WERI-Rb-1 (cell line): ENCODE data around the gene PKIB.

Source experiments
- DNase-seq: peaks from one replicate; pipeline ENCODE4 v3.0.0-alpha.2; 2020
- H3K27ac ChIP-seq: fragments of 250-450 bp; sonication (Bioruptor Pico); 2 replicates; pipeline ENCODE4 v1.5.1; 2020; ENCODE audit warnings: mild to moderate bottlenecking, moderate library complexity
- H3K27me3 ChIP-seq: fragments of 250-450 bp; sonication (Bioruptor Pico); 2 replicates; pipeline ENCODE4 v1.5.1; 2021; ENCODE audit warnings: mild to moderate bottlenecking, low read depth, moderate library complexity; ENCODE audit not compliant: insufficient read depth, severe bottlenecking
- H3K36me3 ChIP-seq: fragments of 250-450 bp; sonication (Bioruptor Pico); 2 replicates; pipeline ENCODE4 v1.5.1; 2020; ENCODE audit warnings: mild to moderate bottlenecking, moderate library complexity
- H3K4me3 ChIP-seq: 2 replicates; pipeline ENCODE4 v1.5.1; 2011; ENCODE audit warnings: low read depth, mild to moderate bottlenecking, control low read depth, low read length
- H3K9me3 ChIP-seq: fragments of 250-450 bp; sonication (Bioruptor Pico); 2 replicates; pipeline ENCODE4 v1.5.1; 2021; ENCODE audit warnings: mild to moderate bottlenecking, moderate library complexity; ENCODE audit not compliant: severe bottlenecking
- TF ChIP-seq, protein P1 (sequence below): IDR thresholded peaks from 2 replicates; pipeline ENCODE4 v1.5.1; 2011; ENCODE audit warnings: low read depth, mild to moderate bottlenecking, control low read depth, inconsistent platforms, low read length

PKIB gene

DNA sequence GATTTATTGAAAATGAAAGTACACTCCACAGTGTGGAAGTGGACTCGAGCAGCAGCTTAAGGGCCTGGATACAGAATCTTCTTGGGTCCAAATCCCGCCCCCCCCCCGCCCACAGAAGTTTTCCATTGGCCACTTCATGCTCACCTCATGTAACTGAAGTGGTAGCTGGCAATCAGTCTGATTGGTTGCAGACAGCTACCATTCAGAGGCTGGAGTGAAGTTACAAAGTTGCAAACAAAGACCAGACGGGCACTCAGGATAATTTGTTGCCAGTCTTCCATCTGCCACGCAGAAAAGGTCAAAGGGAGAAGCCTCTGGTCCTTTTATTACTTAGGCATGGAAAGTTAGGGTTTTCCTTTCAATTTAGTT is 143.5 kb downstream of the PKIB start:
- Histone ChIP-seq H3K27ac (no peak overlapping the region), H3K4me3 (no peak overlapping the region), H3K36me3 (no peaks in the 10 kb centered on the region), H3K9me3 (peaks cover 2% of the 10 kb centered on the region), H3K27me3 (no peaks in the 10 kb centered on the region)
- TF ChIP-seq, protein P1, sequence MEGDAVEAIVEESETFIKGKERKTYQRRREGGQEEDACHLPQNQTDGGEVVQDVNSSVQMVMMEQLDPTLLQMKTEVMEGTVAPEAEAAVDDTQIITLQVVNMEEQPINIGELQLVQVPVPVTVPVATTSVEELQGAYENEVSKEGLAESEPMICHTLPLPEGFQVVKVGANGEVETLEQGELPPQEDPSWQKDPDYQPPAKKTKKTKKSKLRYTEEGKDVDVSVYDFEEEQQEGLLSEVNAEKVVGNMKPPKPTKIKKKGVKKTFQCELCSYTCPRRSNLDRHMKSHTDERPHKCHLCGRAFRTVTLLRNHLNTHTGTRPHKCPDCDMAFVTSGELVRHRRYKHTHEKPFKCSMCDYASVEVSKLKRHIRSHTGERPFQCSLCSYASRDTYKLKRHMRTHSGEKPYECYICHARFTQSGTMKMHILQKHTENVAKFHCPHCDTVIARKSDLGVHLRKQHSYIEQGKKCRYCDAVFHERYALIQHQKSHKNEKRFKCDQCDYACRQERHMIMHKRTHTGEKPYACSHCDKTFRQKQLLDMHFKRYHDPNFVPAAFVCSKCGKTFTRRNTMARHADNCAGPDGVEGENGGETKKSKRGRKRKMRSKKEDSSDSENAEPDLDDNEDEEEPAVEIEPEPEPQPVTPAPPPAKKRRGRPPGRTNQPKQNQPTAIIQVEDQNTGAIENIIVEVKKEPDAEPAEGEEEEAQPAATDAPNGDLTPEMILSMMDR: no peak
- no peak for DNase-seq

DNA sequence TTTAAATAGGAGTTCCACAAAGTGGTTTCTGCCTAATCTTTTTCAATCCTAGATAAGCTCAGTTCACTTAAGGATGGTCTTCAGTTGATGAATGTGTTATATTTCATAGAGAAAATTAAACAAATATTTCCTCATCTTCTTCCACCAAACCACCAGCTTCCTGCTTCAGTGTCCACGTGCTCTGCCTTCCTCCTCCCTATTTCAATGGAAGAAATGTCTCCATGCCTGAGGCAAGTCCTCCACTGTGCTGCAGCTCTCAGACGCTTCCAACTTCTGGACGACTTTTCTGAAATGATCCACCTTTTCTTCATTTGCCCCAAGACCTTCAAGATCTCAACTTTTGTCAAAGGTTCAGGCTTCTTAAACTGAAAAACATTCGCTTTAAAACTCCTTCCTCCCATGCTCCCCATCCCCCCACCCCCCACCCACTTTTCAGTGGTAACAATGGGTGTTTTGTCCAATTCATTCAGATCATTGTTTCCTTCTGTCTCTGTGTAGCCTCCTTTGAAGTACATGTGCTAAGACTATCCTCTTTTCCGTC is 144.1 kb downstream of the PKIB start:
- H3K27ac ChIP-seq: no peak overlapping the region
- TF ChIP-seq, protein P1: no peak
- DNase-seq: no peak
- H3K9me3 ChIP-seq: peaks cover 2% of the 10 kb centered on the region
- no peak overlapping the region for H3K4me3 ChIP-seq
- H3K27me3 ChIP-seq: no peaks in the 10 kb centered on the region
- H3K36me3 ChIP-seq: no peaks in the 10 kb centered on the region

DNA sequence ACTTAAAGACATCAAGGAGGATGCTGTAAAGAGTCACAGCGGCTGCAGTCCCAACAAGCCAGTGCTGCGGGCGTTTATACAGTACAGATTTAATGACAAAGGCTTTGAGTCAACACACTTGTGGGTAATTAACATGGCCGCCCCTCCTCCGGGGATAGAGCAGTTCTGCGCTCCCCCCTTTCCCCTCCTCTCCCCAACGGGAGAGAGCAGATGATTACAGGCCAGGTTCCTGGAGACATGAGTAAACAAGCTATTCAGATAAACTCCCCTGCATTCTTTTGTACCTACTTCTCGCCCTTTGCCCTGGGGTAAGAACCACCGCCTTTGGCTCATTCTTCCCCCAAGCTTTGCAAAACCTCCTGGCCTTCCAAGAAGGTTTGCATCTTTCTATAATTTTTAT is 145.7 kb downstream of the PKIB start:
- Histone ChIP-seq H3K36me3 (no peaks in the 10 kb centered on the region), H3K27ac (no peak overlapping the region), H3K27me3 (no peaks in the 10 kb centered on the region), H3K4me3 (no peak overlapping the region), H3K9me3 (peaks cover 2% of the 10 kb centered on the region)
- no peak for DNase-seq
- TF ChIP-seq, protein P1: no peak

DNA sequence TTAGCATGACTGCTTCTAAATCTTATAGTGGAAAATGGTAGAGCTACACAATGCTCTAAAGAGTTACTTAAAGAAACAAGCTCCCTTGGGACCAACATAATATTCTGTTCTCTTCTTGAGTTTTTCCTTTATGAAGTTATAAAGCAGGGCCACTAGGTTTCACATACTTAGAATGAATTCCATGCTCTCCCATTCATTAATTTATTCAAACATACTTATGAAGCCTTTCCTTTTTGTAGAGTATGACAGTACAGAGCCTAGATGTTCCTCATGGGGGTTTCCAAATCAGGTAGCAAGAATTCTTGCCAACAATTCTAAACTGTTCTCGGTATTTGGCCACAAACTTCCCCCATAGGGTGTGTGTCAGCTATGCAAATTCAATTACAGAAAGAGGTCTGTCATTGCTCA is 148.7 kb downstream of the PKIB start:
- H3K27me3 ChIP-seq: no peaks in the 10 kb centered on the region
- H3K36me3 ChIP-seq: no peaks in the 10 kb centered on the region
- DNase-seq: no peak
- no peak overlapping the region for H3K4me3 ChIP-seq
- H3K9me3 ChIP-seq: peaks cover 5% of the 10 kb centered on the region
- no peak overlapping the region for H3K27ac ChIP-seq
- TF ChIP-seq, protein P1: no peak

DNA sequence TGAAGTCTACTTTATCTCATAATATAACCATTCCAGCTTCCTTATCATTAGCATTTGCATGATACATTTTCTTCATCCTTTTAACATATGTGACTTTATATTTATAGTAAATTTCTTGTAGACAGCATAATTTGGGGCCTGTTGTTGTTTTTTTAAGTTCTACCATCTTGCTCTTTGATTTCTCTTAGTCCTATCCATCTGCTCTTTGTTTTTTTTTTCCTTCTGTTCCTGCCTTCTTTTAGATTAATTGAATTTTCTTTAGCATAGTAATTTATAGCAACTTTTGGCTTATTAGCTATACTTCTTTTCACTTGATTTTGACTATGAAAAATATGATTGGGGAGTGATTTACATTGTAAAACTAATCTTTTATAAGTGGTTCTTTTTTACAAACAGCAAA is 150.1 kb downstream of the PKIB start:
- Histone ChIP-seq H3K27me3 (no peaks in the 10 kb centered on the region), H3K4me3 (no peak overlapping the region), H3K27ac (no peak overlapping the region), H3K36me3 (no peaks in the 10 kb centered on the region), H3K9me3 (peaks cover 3% of the 10 kb centered on the region)
- DNase-seq: no peak
- TF ChIP-seq, protein P1: no peak

DNA sequence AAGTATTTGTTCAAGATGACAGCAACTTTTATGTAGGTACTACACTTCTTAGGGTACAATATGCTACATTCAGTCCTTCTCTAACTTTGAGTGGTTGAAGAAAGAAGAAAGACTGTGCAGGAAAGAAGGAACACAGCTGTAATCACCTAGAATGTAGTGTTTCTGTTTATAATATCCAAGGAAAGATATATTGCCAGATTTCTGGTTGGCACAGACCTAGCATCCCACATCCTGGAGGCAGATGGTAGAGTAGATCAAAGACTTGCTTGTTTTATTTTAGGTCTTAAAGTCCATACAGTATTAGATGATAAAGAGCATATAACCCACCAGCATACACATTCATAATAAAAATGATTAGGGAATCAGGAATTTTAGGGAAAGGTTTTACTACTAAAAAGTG is 156.1 kb downstream of the PKIB start:
- DNase-seq: no peak
- H3K4me3 ChIP-seq: no peak overlapping the region
- H3K36me3 ChIP-seq: no peaks in the 10 kb centered on the region
- H3K9me3 ChIP-seq: peaks cover 3% of the 10 kb centered on the region
- TF ChIP-seq, protein P1: no peak
- H3K27me3 ChIP-seq: no peaks in the 10 kb centered on the region
- no peak overlapping the region for H3K27ac ChIP-seq
